ENCODE results near the gene ARIH2. TPM values are rescaled to one million over a fixed set of nuclear protein-coding genes. Genes with fewer than 3 reads are reported as not detected.
"Not testable (repeated sequence)": the region's sequence is repeated elsewhere in the genome, so short reads cannot be mapped to it uniquely, and the experiment has no call there.

The ARIH2 gene
- 10 to 100 TPM; 61.8 to 78.2 (median 68.3) TPM for polyA plus RNA-seq (ENCODE audit: insufficient read length in 4 of 4)

DNA sequence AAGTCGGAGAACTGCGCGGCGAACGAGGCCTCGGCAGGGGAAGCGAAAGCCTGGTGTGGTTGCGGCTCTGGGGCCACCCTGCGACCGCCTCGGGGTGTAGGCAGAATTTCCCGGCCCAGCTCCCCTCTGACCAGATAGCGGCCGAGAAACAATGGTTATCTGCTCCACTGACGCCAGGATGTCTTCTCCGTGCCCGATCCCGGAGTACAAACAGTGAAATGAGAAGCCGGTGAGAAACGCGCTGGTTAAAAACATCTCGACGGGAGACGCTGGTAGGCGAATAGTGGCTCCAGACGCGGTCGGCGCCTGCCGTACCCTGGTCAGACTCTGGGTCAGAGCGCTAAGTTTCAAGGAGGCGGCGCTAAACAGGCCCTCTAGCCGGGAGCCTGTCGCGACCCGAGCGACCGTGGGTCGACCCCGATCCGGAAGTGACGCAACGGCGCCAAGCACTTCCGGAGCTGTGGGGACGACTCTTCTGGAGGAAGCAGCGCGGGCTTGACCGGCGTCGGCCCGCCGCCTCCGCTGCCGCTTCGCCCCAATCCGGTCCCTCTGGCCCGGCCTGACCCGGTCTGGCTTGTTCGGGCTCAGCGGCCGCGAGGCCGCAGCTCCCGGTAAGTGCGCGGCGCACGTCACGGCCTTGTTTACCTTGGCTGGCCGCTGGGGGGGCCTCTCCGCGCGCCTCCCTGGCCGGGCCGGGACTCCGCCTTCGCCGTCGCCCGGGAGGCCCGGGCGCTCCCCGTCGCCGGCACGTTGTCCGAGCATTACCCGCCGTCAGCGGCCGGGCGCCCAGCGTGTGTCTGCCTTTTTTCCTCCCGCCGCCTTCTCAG is at the start of gene ARIH2:
TSS of gene ARIH2 (plus strand) at position 455 of the 827 bp plus-strand sequence. CDS start 8,717 bp downstream, outside the sequence.
- peak; percentile 86 to 96 (median 91) for DNase-seq (ENCODE audit: low read depth in 4 of 4, low spot score in 3 of 4)

DNA sequence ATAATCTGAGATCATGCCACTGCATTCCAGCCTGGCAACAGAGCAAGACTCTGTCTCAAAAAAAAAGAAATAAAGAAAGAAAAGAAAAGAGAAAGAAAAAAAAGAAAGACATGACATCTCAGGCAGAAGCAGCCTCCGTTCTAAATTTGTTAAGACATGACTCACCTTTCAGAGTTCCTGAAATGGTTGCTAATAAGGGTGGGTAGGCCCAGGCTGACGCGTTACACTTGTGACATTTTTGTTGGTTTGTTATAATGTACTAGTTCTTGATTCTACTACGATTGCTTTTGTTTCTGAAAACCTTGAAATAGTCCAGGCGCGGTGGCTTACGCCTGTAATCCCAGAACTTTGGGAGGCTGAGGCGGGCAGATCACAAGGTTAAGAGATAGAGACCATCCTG is 41.0 kb upstream of the ARIH2 start:
- no peak for DNase-seq (ENCODE audit: low read depth in 4 of 4, low spot score in 3 of 4)

DNA sequence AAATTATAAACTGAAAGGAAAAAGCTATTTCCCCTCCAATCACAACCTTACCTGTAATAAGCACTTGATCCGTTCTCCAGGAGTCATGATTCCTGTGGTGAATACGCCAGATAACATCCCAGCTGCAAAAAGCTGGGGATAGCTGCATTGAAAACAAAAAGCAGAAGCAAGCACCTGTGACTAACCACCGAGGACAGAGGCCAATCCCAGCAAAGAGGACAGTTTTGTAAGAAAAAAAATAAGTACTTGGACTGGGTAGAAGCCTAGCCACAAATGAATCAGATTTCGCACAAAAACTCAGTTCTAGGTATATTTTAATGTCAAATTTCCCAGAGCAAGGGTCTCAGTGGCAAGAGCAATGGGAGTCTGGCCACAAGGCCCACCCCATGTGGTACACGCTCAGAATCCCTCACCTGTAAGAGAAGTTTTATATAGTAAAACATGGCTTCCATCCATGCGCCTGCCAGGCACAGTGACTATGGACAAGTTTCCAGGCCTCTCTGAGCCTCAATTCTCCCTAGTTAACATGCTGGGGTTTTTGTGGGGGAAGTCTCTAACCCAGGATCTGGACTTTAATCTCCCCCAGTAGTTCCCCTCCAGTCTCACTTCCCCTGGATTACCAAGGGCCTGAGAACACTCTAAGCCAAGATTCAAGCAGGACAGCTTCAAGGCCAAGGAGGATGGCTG is 39.2 kb upstream of the ARIH2 start:
- DNase-seq (ENCODE audit: low read depth in 4 of 4, low spot score in 3 of 4): no peak

DNA sequence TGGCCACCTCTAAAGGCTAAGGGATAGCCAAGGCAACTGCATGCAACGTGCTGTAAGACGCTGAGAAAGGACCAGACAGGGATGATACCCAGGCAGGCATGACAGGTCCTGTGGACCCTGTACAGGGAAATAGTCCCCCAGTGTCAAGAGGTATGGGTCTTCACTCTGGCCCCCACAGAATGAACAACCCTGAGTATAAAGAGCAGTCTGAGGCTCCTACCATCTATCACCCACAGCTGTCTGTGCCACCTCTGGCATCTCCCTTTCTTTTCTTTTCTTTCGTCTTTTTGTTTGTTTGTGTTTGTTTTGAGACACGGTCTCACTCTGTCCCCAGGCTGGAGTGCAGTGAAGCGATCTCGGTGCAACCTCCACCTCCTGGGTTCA is 38.7 kb upstream of the ARIH2 start:
- DNase-seq (ENCODE audit: low read depth in 4 of 4, low spot score in 3 of 4): no peak

DNA sequence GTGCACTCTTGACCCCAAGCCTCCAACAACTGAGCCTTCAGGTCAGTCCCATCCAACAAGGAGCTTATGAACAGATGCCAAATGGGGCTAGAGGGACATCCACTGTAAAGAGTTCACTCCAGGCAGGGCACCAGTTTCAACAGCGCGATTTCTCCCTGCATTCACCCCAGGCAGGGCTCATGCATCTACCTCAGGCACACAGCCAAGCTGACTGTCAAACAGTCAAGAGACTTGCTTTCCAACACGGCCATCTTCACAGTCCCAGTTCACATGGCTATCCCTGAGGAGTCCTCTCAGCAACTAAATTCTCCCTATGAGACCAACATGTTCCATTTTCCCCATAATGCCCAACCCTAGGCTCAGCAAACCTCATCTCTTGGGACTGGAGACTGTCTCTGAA is 37.6 kb upstream of the ARIH2 start:
- no peak for DNase-seq (ENCODE audit: low read depth in 4 of 4, low spot score in 3 of 4)

DNA sequence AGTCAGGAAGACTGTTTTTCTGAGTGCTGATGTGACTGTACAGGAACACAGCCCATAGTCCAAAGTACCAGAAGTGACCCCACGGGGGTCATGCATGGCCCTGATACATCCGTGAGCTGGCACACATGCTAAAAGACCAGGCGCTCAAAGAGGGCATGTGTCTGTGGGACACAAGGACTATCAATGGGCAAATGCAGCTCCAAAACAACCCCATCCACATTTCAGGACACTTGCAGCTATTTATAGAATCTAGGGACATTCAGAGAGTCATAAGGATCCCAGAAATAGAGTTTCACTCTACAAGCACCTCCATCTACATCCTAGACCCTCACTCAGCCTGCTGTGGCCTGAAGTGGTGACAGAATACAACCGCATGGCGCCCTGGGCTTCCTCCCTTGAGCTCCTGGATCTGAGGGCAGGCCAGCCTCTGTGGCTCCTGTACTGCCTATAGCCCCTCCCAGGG is 37.0 kb upstream of the ARIH2 start:
- DNase-seq (ENCODE audit: low read depth in 4 of 4, low spot score in 3 of 4): no peak

DNA sequence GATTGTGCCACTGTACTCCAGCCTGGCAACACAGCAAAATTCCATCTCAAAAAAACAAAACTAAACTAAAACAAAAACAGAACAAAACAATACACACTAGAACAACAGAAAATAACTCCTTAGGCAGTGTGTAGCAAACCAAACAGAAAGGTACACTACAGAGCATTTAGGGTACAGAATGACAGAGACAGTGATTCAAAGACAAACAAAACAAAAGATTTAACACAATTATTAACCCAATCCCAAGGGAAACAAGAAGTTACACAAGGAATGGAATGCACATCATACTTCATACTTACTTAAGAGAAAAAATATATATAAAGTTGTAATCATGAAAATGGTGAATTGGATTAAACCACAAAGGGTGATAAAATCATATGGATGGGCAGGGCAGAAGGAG is 32.9 kb upstream of the ARIH2 start:
- DNase-seq (ENCODE audit: low read depth in 4 of 4, low spot score in 3 of 4): no peak

DNA sequence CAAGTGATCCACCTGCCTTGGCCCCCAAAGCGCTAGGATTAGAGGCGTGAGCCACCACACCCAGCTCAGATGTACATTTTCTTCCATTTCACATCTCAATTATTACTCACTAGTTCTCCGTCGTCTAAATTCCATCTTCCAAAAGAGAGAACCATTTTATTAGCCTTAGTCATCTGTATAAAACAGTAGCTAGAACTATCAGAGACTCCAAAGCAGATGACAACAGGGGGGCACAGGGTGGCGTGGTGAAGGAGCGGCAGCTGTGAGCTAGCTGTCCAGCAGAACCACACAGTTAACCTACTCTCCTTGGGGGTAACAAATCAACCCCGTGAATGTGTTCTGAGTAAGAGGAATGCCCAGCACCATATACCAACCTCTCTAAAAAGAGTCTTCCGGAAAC is 27.0 kb upstream of the ARIH2 start:
- no peak for DNase-seq (ENCODE audit: low read depth in 4 of 4, low spot score in 3 of 4)

DNA sequence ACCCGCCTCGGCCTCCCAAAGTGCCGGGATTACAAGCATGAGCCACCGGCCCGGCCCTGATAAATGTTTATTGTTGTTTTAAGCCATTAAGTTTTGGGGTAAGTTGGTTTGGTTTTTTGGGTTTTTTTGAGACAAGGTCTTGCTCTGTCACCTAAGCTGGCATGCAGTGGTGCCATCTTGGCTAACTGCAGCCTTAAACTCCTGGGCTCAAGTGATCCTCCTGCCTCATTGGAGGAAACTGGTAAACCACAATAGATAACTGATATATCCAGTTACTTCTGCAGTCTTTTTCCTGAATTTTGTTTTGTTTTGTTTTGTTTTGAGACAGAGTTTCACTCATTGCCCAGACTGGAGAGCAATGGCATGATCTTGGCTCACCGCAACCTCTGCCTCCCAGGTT is 24.1 kb upstream of the ARIH2 start:
- no peak for DNase-seq (ENCODE audit: low read depth in 4 of 4, low spot score in 3 of 4)

DNA sequence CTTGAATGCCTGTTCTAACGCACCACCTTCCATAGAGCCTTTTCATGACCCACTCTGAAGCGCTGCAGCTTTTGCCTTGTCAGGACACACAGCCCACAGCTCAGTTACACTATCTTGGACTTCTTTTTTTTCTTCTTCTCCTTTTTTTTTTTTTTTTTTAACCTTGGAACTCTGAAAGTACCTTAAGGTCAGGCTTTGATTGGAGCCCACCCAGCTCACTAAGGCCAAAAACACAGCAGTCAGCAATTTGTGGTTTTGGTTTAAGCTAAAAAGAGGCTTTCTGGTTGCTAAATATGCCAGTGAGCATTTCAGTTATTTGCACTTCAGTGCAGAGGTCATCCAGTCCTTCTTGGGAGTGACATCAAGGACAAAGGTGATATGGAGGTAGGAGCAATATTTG is 21.7 kb upstream of the ARIH2 start:
- no peak for DNase-seq (ENCODE audit: low read depth in 4 of 4, low spot score in 3 of 4)

DNA sequence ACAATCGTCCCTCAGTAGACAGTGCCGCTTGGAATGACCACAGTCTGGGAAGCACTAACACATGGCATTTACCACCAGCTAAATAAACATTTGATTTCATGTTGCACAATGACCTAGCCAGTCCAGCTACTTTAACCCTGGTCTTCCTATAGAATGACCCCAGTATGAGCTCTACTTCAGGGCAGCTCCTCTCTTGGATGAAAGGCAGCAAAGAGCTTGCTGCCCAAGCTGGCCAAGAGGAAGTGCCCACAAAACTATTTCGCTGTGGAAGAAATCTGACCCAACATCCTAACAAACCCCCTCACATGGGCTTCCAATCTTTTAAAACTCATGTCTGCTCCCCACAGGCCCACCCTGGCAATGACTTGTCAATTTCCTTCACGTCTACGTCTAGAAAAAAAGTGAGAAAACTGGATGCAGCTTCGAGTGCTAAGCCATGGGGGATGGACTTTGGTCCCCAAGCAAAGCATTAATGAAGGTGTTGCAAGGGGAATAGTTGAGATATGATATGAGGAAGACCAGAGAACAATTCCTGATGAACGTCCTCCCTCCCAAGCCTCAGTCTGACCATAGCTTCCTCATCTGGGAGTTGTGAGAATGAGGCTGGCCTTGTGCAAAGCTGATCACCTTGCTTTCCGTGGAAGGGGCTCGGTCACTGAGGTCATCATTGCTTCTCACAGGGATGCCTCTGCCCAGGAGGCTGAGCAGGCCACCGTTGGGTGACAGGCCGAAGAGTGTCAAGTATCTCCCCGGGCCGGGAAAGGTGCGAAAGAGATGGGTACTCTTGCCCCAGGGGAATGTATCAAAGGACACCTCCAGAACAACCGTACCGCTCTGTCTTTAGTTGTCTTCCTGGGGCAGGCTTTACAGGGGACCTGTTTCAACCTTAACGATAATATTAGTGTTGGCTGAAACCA is 20.9 kb upstream of the ARIH2 start:
- DNase-seq (ENCODE audit: low read depth in 4 of 4, low spot score in 3 of 4): no peak

DNA sequence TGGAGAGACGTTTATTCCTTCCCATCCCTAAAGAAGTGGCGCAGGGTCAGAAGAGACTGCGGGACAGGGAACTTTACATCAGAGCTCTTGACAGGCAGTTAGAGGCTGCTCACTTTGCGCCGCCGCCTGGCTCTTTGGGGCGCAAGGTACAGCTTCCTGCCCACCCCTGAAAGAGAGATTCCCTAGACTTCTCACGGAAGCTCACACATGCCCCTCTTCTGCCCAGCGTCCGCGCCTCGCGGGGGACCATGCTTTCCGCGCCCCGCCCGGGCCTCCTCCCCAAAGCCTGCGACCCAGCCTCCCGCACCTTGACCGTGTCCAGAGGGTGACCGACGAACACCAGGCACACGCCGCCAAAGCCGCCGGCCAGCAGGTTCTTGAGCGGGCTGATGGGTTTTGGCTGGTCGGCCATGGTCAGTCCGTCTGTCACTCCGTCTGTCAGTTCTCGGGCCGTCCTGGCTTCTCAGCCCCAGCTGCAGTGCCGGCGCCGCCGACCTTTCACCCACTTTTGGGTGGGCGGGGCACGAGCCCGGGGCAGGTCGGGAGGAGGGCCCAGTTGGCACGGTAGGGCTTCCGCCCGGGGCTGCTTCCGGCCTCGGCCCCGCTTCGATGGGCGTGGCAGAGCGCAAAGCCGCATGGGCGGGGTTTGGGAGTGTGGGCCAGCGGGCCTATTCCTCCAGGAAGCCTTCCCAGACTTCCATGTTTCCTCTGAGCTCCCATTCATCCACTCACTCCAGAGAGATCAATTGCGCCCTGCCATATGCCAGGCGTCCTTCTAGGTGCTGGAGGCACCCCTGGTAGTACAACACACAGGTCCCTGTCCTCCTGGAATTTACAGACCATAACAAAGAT is 20.0 kb upstream of the ARIH2 start, which contains the start of gene SLC25A20:
TSS of gene SLC25A20 (minus strand) at position 500 of the 852 bp plus-strand sequence. CDS start at position 412, 88 bp downstream.
- DNase-seq (ENCODE audit: low read depth in 4 of 4, low spot score in 3 of 4): peak in 3 of 4 donors; percentile 58 to 63 (median 63)

DNA sequence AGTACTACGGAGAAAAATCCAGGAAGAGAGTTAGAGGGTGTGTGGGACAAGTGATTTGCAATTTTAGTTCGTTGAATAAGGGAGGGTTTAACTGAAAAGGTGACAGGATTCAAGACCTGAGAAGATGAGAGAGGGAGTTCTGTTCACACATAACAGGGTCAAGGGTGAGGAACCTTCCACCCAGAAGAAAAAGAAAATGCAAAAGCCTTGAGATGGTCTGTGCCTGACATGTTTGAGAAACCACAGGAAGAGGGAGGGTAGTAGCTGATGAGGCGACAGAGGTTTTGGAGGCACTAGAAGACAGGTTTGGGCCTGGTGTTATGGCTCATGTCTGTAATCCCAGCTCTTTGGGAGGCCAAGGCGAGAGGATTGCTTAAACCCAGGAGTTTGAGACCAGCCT is 19.4 kb upstream of the ARIH2 start:
- DNase-seq (ENCODE audit: low read depth in 4 of 4, low spot score in 3 of 4): no peak

DNA sequence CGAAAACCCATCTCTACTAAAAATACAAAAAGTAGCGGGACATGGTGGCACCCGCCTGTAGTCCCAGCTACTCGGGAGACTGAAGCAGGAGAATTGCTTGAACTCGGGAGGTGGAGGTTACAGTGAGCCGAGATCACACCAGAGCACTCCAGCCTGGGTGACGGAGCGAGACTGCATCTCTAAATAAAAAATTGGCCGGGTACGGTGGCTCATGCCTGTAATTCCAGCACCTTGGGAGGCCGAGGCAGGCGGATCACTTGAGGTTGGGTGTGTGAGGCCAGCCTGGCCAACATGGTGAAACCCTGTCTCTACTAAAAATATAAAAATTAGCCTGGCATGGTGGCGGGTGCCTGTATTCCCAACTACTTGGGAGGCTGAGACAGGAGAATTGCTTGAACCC is 11.6 kb upstream of the ARIH2 start:
- not testable (repeated sequence) for DNase-seq (ENCODE audit: low read depth in 4 of 4, low spot score in 3 of 4)

DNA sequence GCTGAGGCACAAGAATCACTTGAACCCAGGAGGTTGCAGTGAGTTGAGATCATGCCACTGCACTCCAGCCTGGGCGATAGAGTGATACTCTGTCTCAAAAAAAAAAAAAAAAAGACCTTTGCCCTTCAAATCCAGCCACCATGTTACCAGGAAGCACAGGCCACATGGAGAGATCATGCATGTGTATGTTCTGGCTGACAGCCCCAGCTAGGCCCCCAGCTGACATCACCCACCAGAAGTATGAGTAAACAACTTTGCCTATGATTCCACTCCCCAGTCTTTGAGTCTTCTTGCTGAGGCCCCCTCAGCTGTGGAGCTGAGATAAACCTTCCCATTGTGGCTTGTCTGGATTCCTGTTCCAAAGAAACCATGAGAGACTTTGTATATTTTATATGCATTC is 3.3 kb upstream of the ARIH2 start:
- DNase-seq (ENCODE audit: low read depth in 4 of 4, low spot score in 3 of 4): no peak

DNA sequence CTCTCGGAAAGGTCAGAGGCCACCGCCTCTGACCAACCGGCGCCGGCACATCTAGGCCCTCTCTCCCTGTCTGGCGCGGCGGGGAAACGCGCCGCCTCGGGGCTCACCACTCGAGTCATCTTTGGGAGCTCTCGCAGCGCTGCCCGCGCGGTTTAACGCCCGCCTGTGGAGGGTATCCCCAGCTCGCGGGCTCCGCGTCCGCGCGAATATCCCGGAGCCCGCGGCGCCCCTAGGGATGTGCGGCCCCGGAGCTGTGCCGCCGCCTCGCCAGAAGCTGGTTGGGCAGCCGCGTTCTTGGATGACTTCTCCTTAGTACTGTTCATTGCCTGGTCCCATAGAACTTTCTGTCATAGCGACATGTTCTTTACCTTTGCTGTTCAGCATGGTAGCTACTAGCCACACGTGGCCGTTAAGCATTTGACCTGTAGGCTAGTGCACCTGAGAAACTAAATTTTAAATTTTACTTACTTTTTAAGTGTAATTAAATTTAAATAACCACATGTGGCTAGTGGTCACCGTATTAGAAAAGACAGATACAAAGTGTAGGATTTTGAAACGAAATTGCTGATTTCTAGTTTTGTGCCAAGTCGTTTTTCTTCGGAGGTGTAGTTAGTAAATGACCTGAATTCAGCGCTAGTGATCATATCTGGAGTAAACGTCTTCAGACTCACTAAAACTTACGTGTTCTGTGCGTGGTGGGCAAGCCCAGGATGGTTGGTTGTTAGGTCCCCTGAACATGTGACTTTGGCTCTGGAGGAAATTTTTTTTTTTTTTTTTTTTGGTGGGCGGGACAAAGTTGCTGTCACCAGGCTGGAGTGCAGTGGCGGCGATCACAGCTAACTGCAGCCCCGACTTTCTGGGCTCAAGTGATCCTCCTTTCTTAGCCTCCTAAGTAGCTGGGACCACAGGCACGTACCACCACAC is 835 bp downstream of the ARIH2 start:
- peak in 2 of 4 donors; percentile 13 to 29 for DNase-seq (ENCODE audit: low read depth in 4 of 4, low spot score in 3 of 4)

DNA sequence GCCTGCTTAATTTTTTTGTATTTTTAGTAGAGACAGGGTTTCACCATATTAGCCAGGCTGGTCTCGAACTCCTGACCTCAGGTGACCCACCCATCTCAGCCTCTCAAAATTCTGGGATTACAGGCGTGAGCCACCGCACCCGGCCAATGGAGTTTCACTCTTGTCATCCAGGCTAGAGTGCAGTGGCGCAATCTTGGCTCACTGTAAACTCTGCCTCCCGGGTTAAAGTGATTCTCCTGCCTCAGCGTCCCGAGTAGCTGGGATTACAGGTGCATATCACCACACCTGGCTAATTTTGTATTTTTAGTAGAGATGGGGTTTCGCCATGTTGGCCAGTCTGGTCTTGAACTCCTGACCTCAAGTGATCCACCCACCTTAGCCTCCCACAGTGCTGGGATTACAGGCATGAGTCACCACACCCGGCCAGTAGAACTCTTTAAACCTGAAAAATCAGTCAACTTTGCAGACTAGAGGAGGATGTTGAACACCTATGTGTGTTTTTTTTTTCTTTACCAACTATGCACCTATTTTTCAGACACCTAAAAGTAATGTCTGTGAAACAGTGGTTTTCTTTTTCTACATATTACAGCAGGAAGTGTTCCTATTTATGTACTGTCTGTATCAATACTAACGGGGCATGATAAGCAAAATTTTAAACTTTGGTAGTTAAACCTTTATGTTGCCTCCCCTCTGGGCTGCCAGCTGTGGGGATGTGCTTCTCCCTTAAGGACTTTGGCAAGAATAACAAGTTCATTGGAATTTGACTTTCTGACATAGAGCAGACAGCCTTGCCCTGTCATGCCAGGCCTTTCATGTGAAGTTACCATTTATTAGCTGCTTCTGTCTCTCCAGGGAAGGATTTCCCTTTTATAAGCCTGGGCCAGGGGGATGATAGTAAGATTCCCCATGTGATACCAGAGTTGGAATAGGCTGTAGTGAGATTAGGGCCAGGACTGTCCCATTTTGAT is 8.1 kb downstream of the ARIH2 start:
- DNase-seq (ENCODE audit: low read depth in 4 of 4, low spot score in 3 of 4): no peak

DNA sequence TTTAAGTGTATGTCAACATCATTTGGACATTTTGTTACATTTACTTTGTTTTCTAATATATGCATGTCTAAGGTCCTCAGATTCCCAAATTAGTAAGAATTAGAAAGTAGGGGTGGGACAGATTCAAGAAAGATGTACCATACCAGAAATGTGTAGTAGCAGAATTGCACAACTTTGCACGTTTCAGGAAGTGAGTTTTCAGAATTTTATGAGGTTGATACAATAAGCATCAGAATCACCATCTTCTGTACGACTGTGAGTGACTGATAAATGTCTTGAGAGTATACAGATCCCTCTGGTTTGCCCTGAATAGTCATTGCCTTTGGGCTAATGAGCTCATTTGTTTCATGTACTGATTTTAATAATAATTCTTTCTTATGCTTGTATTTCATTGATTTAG is 9.3 kb downstream of the ARIH2 start:
- DNase-seq (ENCODE audit: low read depth in 4 of 4, low spot score in 3 of 4): no peak
